Measurements from ENCODE around the gene RACGAP1.

The RACGAP1 gene

GRCh38 chr12:50005175-50005574 is 20.1 kb downstream of the RACGAP1 start:
- Histone ChIP-seq H2AFZ (ENCODE audit: low read length) (no peak overlapping the region), H3K9ac (ENCODE audit: low read length) (no peak overlapping the region), H3K4me3 (ENCODE audit: low read depth, low read length, poor library complexity, severe bottlenecking) (no peak overlapping the region), H3K9me3 (ENCODE audit: low read length) (no peaks in the 10 kb centered on the region), H3K9me2 (ENCODE audit: low read depth, low read length) (no peaks in the 10 kb centered on the region), H3F3A (ENCODE audit: insufficient read depth, low read length) (no peaks in the 10 kb centered on the region), H3K79me2 (ENCODE audit: insufficient read depth, low read length) (peaks cover 12% of the 10 kb centered on the region), H3K27me3 (ENCODE audit: insufficient read depth, low read length) (no peaks in the 10 kb centered on the region), H3K4me1 (ENCODE audit: insufficient read depth, low read length, severe bottlenecking) (peaks cover 35% of the 10 kb centered on the region), H3K4me2 (ENCODE audit: low read length) (no peak overlapping the region), H3K36me3 (ENCODE audit: insufficient read depth, low read length) (peaks cover 86% of the 10 kb centered on the region), H3K27ac (ENCODE audit: low read depth, low read length, poor library complexity, severe bottlenecking) (peak overlapping the region; percentile 85), H4K20me1 (ENCODE audit: insufficient read depth, low read length) (no peaks in the 10 kb centered on the region)
- no peak for TF ChIP-seq EZH2 (IDR thresholded peaks at IDR 0.05; ENCODE audit: borderline replicate concordance, low read length)
- TF ChIP-seq, protein P1, sequence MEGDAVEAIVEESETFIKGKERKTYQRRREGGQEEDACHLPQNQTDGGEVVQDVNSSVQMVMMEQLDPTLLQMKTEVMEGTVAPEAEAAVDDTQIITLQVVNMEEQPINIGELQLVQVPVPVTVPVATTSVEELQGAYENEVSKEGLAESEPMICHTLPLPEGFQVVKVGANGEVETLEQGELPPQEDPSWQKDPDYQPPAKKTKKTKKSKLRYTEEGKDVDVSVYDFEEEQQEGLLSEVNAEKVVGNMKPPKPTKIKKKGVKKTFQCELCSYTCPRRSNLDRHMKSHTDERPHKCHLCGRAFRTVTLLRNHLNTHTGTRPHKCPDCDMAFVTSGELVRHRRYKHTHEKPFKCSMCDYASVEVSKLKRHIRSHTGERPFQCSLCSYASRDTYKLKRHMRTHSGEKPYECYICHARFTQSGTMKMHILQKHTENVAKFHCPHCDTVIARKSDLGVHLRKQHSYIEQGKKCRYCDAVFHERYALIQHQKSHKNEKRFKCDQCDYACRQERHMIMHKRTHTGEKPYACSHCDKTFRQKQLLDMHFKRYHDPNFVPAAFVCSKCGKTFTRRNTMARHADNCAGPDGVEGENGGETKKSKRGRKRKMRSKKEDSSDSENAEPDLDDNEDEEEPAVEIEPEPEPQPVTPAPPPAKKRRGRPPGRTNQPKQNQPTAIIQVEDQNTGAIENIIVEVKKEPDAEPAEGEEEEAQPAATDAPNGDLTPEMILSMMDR (IDR thresholded peaks at IDR 0.05; ENCODE audit: low read length), result no peak

DNA sequence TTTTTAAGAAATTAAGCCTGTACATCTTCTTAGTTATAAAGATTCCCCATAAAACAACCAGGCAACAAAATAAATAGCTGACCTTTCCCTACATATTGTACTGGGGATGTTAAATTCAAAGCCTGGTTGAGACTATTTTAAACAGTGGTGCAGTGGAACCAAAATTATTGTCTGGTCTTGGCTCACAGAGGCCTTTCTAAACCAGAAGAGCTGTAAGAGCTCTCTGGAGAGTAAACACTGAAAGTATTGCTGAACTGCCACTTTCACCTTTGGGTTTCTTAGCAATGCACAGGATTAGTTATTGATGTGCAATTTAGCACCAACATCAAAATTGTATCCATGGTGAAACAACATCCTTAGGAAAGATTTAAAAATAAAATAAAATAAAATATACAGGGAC is 20.6 kb downstream of the RACGAP1 start:
- Histone ChIP-seq H3K79me2 (ENCODE audit: insufficient read depth, low read length) (peaks cover 12% of the 10 kb centered on the region), H3K9ac (ENCODE audit: low read length) (no peak overlapping the region), H3K9me3 (ENCODE audit: low read length) (no peaks in the 10 kb centered on the region), H3K4me2 (ENCODE audit: low read length) (no peak overlapping the region), H3F3A (ENCODE audit: insufficient read depth, low read length) (no peaks in the 10 kb centered on the region), H3K9me2 (ENCODE audit: low read depth, low read length) (no peaks in the 10 kb centered on the region), H3K27me3 (ENCODE audit: insufficient read depth, low read length) (no peaks in the 10 kb centered on the region), H2AFZ (ENCODE audit: low read length) (no peak overlapping the region), H3K36me3 (ENCODE audit: insufficient read depth, low read length) (peaks cover 85% of the 10 kb centered on the region), H3K4me1 (ENCODE audit: insufficient read depth, low read length, severe bottlenecking) (peaks cover 35% of the 10 kb centered on the region), H3K27ac (ENCODE audit: low read depth, low read length, poor library complexity, severe bottlenecking) (no peak overlapping the region), H4K20me1 (ENCODE audit: insufficient read depth, low read length) (no peaks in the 10 kb centered on the region), H3K4me3 (ENCODE audit: low read depth, low read length, poor library complexity, severe bottlenecking) (no peak overlapping the region)
- TF ChIP-seq EZH2 (IDR thresholded peaks at IDR 0.05; ENCODE audit: borderline replicate concordance, low read length), result no peak
- TF ChIP-seq, protein P1 (IDR thresholded peaks at IDR 0.05; ENCODE audit: low read length), result no peak

DNA sequence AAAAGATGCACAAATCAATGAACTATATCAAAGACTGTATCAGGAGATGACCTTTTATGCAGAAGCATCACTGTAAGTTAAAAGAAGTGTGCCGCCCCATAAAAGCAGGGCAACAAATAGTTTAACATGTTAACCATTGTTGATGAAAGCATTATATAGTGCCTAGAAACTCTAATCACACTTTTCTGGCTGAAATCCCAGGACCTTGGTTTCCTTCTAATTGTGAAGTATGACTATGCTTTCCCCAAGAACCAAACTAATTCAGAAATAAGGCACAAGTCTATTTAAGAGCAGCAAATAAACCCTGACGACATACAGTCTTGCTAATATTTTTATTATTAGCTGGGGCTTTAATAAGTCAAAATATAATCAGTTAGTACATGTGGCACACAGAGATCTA is 21.7 kb downstream of the RACGAP1 start:
- H3K27ac ChIP-seq (ENCODE audit: low read depth, low read length, poor library complexity, severe bottlenecking), result no peak overlapping the region

More for the DNA sequence above, 21.7 kb downstream of the RACGAP1 start:
- no peaks in the 10 kb centered on the region for H4K20me1 ChIP-seq (ENCODE audit: insufficient read depth, low read length)
- no peaks in the 10 kb centered on the region for H3K27me3 ChIP-seq (ENCODE audit: insufficient read depth, low read length)
- peaks cover 85% of the 10 kb centered on the region for H3K36me3 ChIP-seq (ENCODE audit: insufficient read depth, low read length)
- H3K9ac ChIP-seq (ENCODE audit: low read length), result no peak overlapping the region
- H3K4me3 ChIP-seq (ENCODE audit: low read depth, low read length, poor library complexity, severe bottlenecking), result no peak overlapping the region
- H3K4me1 ChIP-seq (ENCODE audit: insufficient read depth, low read length, severe bottlenecking), result peaks cover 31% of the 10 kb centered on the region
- no peaks in the 10 kb centered on the region for H3K9me3 ChIP-seq (ENCODE audit: low read length)
- H3K9me2 ChIP-seq (ENCODE audit: low read depth, low read length), result no peaks in the 10 kb centered on the region
- peaks cover 5% of the 10 kb centered on the region; the same call in 1 of the 2 replicates for H3K79me2 ChIP-seq (ENCODE audit: insufficient read depth, low read length)
- H3K4me2 ChIP-seq (ENCODE audit: low read length), result no peak overlapping the region
- no peaks in the 10 kb centered on the region for H3F3A ChIP-seq (ENCODE audit: insufficient read depth, low read length)
- no peak overlapping the region for H2AFZ ChIP-seq (ENCODE audit: low read length)
- TF ChIP-seq, protein P1 (IDR thresholded peaks at IDR 0.05; ENCODE audit: low read length), result no peak
- TF ChIP-seq EZH2 (IDR thresholded peaks at IDR 0.05; ENCODE audit: borderline replicate concordance, low read length), result no peak
